WERI-Rb-1 (cell line): ENCODE results near the gene MMS22L.

Experiments used
- DNase-seq: peaks from one replicate; pipeline ENCODE4 v3.0.0-alpha.2; 2020
- H3K27ac ChIP-seq: fragments of 250-450 bp; sonication (Bioruptor Pico); 2 replicates; pipeline ENCODE4 v1.5.1; 2020; ENCODE audit warnings: mild to moderate bottlenecking, moderate library complexity
- H3K27me3 ChIP-seq: fragments of 250-450 bp; sonication (Bioruptor Pico); 2 replicates; pipeline ENCODE4 v1.5.1; 2021; ENCODE audit warnings: mild to moderate bottlenecking, low read depth, moderate library complexity; ENCODE audit not compliant: insufficient read depth, severe bottlenecking
- H3K36me3 ChIP-seq: fragments of 250-450 bp; sonication (Bioruptor Pico); 2 replicates; pipeline ENCODE4 v1.5.1; 2020; ENCODE audit warnings: mild to moderate bottlenecking, moderate library complexity
- H3K4me3 ChIP-seq: 2 replicates; pipeline ENCODE4 v1.5.1; 2011; ENCODE audit warnings: low read depth, mild to moderate bottlenecking, control low read depth, low read length
- H3K9me3 ChIP-seq: fragments of 250-450 bp; sonication (Bioruptor Pico); 2 replicates; pipeline ENCODE4 v1.5.1; 2021; ENCODE audit warnings: mild to moderate bottlenecking, moderate library complexity; ENCODE audit not compliant: severe bottlenecking
- TF ChIP-seq, protein P1 (sequence below): IDR thresholded peaks from 2 replicates; pipeline ENCODE4 v1.5.1; 2011; ENCODE audit warnings: low read depth, mild to moderate bottlenecking, control low read depth, inconsistent platforms, low read length

Gene MMS22L

DNA sequence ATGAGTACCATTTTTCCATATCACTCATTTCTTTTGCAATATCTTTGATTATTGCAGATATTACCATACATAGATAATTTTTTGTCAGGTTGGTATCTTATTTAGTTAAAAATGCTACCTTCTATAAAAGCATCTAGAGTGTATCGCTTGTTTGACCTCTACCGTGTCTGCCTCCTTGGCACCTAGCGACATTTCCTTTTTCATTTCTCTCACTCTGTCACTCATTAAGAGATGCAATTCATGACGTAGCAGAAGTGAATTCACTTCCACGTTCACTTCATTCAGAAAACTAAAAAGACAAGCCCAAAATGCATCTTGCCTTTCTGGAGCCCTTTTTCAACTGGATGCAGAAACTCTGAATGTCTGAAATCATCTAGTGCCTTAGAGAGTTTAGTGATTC, 172.9 kb downstream of the MMS22L start:
- Histone ChIP-seq H3K27ac (no peak overlapping the region), H3K9me3 (peaks cover 4% of the 10 kb centered on the region), H3K4me3 (no peak overlapping the region), H3K27me3 (no peaks in the 10 kb centered on the region), H3K36me3 (no peaks in the 10 kb centered on the region)
- no peak for DNase-seq
- TF ChIP-seq, protein P1, sequence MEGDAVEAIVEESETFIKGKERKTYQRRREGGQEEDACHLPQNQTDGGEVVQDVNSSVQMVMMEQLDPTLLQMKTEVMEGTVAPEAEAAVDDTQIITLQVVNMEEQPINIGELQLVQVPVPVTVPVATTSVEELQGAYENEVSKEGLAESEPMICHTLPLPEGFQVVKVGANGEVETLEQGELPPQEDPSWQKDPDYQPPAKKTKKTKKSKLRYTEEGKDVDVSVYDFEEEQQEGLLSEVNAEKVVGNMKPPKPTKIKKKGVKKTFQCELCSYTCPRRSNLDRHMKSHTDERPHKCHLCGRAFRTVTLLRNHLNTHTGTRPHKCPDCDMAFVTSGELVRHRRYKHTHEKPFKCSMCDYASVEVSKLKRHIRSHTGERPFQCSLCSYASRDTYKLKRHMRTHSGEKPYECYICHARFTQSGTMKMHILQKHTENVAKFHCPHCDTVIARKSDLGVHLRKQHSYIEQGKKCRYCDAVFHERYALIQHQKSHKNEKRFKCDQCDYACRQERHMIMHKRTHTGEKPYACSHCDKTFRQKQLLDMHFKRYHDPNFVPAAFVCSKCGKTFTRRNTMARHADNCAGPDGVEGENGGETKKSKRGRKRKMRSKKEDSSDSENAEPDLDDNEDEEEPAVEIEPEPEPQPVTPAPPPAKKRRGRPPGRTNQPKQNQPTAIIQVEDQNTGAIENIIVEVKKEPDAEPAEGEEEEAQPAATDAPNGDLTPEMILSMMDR: no peak

DNA sequence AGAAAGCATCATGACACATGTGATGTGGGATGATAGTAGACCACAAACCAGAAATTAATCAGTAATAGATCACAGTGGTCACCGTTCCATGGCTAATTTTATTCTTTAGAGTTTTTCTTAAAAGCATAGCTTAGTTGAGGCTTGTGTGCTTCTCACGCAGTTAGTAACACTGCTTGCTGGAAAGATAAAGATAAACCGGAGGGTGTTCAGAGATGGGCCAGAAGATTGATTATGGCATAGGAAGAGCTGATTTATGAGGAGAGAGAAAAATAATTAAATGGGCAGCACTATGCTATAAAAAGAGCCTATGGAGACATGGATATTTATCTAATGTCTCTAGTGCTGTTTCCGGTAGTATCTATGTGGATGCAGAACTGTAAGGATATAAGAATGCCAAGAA, 173.6 kb downstream of the MMS22L start:
- Histone ChIP-seq H3K27me3 (no peaks in the 10 kb centered on the region), H3K36me3 (no peaks in the 10 kb centered on the region), H3K4me3 (no peak overlapping the region), H3K9me3 (peaks cover 4% of the 10 kb centered on the region), H3K27ac (no peak overlapping the region)
- TF ChIP-seq, protein P1: no peak
- no peak for DNase-seq

DNA sequence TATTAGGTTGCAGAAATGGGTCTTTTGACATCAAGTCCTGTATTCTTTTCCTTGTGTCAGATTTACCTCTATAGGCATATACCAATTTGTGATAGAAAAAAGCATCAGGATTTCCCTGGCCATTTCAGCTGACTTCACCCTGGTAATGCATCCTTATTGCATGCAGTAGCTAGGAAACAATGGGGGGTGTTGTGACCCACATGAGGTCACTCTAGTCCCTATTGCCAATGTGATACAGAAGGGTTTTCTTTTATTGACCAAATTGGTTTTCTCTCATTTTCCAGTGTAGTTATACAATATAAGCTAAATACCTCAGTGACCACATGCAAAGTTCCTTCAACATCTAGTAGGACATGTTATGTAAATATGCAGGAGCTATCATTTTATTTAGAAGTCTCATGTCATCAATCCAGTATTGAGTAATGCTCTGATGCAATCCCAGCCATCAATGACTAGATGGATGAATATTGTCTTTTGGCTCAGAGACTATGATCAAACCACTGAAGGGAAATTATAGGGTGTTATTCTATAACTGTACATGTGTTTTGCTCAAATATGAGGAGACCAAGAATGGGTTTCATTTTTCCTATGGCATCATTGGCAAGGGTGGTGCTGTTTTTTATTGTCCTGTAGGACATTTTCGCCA, 180.7 kb downstream of the MMS22L start:
- no peak overlapping the region for H3K4me3 ChIP-seq
- no peaks in the 10 kb centered on the region for H3K27me3 ChIP-seq
- H3K9me3 ChIP-seq: no peaks in the 10 kb centered on the region
- no peak overlapping the region for H3K27ac ChIP-seq
- H3K36me3 ChIP-seq: no peaks in the 10 kb centered on the region
- DNase-seq: no peak
- TF ChIP-seq, protein P1: no peak

DNA sequence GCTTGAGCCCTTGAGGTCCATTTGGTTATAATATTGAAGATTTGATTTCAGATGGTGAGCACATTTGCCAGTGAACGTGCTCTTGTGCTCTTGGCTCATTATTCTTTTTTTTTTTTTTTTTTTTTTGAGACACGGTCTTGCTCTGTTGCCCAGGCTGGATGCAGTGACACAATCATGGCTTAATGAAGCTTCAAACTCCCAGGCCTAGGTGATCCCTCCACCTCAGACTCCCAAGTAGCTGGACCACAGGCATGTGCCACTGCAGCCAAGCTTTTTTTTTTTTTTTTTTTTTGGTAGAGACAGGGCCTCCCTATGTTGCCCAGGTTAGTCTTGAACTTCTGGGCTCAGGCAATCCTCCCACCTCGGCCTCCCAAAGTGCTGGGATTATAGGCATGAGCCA, 182.3 kb downstream of the MMS22L start:
- H3K27me3 ChIP-seq: no peaks in the 10 kb centered on the region
- no peak overlapping the region for H3K27ac ChIP-seq
- TF ChIP-seq, protein P1: no peak
- H3K9me3 ChIP-seq: no peaks in the 10 kb centered on the region
- H3K4me3 ChIP-seq: no peak overlapping the region
- no peak for DNase-seq
- no peaks in the 10 kb centered on the region for H3K36me3 ChIP-seq

DNA sequence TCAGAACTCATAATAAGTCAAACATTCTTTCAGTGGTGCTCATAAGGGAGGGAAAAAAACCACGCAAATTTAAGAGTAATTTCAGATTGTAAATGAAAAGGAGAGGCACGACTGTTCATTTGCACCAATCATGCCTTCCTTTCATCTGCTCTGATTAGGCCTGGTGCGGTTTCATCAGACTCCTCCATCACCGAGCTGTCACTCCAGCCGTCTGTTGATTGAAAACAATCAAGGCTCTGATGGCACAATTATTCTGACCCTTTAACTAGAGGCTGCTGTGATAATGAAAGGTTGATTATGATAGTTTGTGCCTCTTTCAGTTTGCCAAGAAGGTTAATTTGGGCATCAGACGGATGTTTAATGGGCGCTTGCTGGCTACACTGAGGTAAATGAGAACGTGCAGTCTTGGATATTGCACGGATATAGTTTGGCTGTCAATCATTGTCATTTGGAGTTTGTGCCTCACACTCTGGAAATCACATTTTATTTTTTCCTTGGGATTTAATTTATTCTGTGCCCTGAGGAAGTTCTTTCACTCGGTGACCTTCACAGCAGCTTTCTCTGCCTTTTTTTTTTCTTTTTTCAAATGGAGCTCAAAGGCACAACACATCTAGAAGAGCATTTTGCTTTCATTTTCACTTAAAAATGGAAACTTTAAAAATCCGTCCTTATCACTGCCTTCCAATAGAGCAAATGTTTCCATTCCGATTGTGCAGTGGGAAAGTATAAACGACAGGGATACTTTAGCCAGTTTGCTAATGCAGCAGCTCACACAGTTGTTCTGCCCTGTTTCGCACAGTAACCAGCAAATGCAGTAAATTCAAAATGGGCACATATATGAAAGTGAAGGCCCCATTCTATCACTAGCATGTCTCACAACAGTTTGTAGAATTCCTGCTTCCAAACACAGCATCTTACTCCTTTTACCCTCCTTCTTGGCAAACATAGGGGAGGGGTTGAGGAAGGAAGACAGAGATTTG, 185.7 kb downstream of the MMS22L start:
- Histone ChIP-seq H3K9me3 (no peaks in the 10 kb centered on the region), H3K4me3 (no peak overlapping the region), H3K36me3 (no peaks in the 10 kb centered on the region), H3K27ac (no peak overlapping the region), H3K27me3 (no peaks in the 10 kb centered on the region)
- no peak for DNase-seq
- TF ChIP-seq, protein P1: no peak
